Endothelial cell of umbilical vein (primary cell): ENCODE results near the gene SAPCD2. TPM values are rescaled to one million over a fixed set of nuclear protein-coding genes. Genes with fewer than 3 reads are reported as not detected.

Experiments
- BruUV-seq: library from RNA; stranded (reverse); fragments of 400-500 nt; replicated peaks from 2 replicates; lab custom pipeline; 2021; lab: Mats Ljungman, UMichigan
- CTCF ChIA-PET: fragments of 300-600, 350-600 bp; sonication (Branson Sonifier 250); formaldehyde crosslinking; loops from one replicate; lab custom pipeline; 2021; ENCODE audit warnings: antibody characterized with exemption, inconsistent platforms; lab: Charles Lee
- POLR2A ChIA-PET: fragments of 300-600, 350-600 bp; sonication (Branson Sonifier 250); formaldehyde crosslinking; loops from one replicate; lab custom pipeline; 2021; ENCODE audit warnings: antibody characterized with exemption, inconsistent platforms; lab: Charles Lee
- DNase-seq: peaks from one replicate; pipeline ENCODE4 v3.0.0-alpha.2; 2011; ENCODE audit warnings: low read depth, low spot score
- FAIRE-seq: peaks from 2 replicates; lab custom pipeline; 2011; peaks lifted over from hg19 to GRCh38; lab: Jason Lieb, UNC
- H2AFZ ChIP-seq: 2 replicates; pipeline ENCODE4 v1.6.0; 2012; ENCODE audit warnings: low read depth, low read length, control low read depth, inconsistent platforms
- H3K27ac ChIP-seq: 2 replicates; pipeline ENCODE4 v1.5.1; 2011; ENCODE audit warnings: low read depth, mild to moderate bottlenecking, control low read depth, low read length, moderate library complexity; ENCODE audit not compliant: insufficient read depth
- H3K27me3 ChIP-seq, 2 experiments: 2 replicates each; pipeline versions ENCODE4 v1.6.0 to v1.6.1; 2011; ENCODE audit warnings: low read length in 2 of 2, mixed read lengths in 1 of 2; ENCODE audit not compliant: control insufficient read depth in 2 of 2, insufficient read depth in 2 of 2
- H3K36me3 ChIP-seq, 2 experiments: 2 replicates in 1 of 2; 3 replicates in 1 of 2; pipeline ENCODE4 v1.5.1; 2011; ENCODE audit warnings: low read length in 2 of 2, mild to moderate bottlenecking in 1 of 2, moderate library complexity in 1 of 2; ENCODE audit not compliant: control insufficient read depth in 2 of 2, insufficient read depth in 2 of 2; ENCODE audit errors: extremely low read depth in 1 of 2
- H3K4me1 ChIP-seq: 3 replicates; pipeline ENCODE4 v1.5.1; 2011; ENCODE audit warnings: mild to moderate bottlenecking, low read length; ENCODE audit not compliant: control insufficient read depth, insufficient read depth; ENCODE audit errors: extremely low read depth
- H3K4me2 ChIP-seq: 2 replicates; pipeline ENCODE4 v1.6.1; 2011; ENCODE audit warnings: low read length, control low read depth, mixed read lengths; ENCODE audit not compliant: insufficient read depth
- H3K4me3 ChIP-seq, 3 experiments: fragments of 200-600 bp in 1 of 3; sonication (generic), shearing (Covaris generic) in 1 of 3; replicated peaks in 1 of 3; 2 replicates each; pipeline ENCODE4 v1.5.1; 2011 to 2016; ENCODE audit warnings: control low read depth in 3 of 3, low read length in 3 of 3, mild to moderate bottlenecking in 2 of 3, inconsistent platforms in 1 of 3, low read depth in 1 of 3, moderate library complexity in 1 of 3; ENCODE audit not compliant: insufficient read depth in 1 of 3
- H3K79me2 ChIP-seq: 2 replicates; pipeline ENCODE4 v1.6.0; 2012; ENCODE audit warnings: low read length, inconsistent platforms; ENCODE audit not compliant: control insufficient read depth, insufficient read depth
- H3K9ac ChIP-seq: replicated peaks from 2 replicates; pipeline ENCODE3; 2011; ENCODE audit warnings: low read length, control low read depth; ENCODE audit not compliant: insufficient read depth; ENCODE audit errors: extremely low read depth
- H3K9me1 ChIP-seq: replicated peaks from 3 replicates; pipeline ENCODE4 v1.6.0; 2011; ENCODE audit warnings: mild to moderate bottlenecking, low read length; ENCODE audit not compliant: control insufficient read depth, insufficient read depth; ENCODE audit errors: extremely low read depth
- H3K9me3 ChIP-seq: replicated peaks from 2 replicates; pipeline ENCODE4 v1.5.1; 2012; ENCODE audit warnings: low read length, inconsistent platforms; ENCODE audit not compliant: control insufficient read depth, insufficient read depth
- H4K20me1 ChIP-seq: replicated peaks from 2 replicates; pipeline ENCODE3; 2011; ENCODE audit warnings: mild to moderate bottlenecking, low read length; ENCODE audit not compliant: control insufficient read depth, insufficient read depth; ENCODE audit errors: extremely low read depth
- EZH2 ChIP-seq: IDR thresholded peaks from 2 replicates; pipeline ENCODE4 v1.6.1; 2012; ENCODE audit warnings: borderline replicate concordance, low read depth, mild to moderate bottlenecking, moderate library complexity, low read length, inconsistent platforms; ENCODE audit not compliant: severe bottlenecking
- FOS ChIP-seq: IDR thresholded peaks from 2 replicates; pipeline ENCODE4 v1.6.1; 2011; ENCODE audit warnings: mild to moderate bottlenecking, low read length, moderate library complexity, borderline replicate concordance; ENCODE audit not compliant: insufficient read depth
- GATA2 ChIP-seq: IDR thresholded peaks from 2 replicates; pipeline ENCODE4 v1.7.0; 2011; ENCODE audit warnings: low read depth, mild to moderate bottlenecking, moderate library complexity, mixed read lengths, low read length; ENCODE audit not compliant: insufficient read length, insufficient read depth
- JUN ChIP-seq: IDR thresholded peaks from 2 replicates; pipeline ENCODE4 v1.6.1; 2011; ENCODE audit warnings: borderline replicate concordance, low read depth; ENCODE audit not compliant: insufficient read length, insufficient read depth
- MYC ChIP-seq: IDR thresholded peaks from one replicate; pipeline ENCODE4 v1.6.1; 2011; ENCODE audit warnings: mild to moderate bottlenecking, low read depth, low read length
- POLR2A ChIP-seq: IDR thresholded peaks from 2 replicates; pipeline ENCODE4 v1.6.1; 2012; ENCODE audit warnings: low read depth, mild to moderate bottlenecking, control low read depth, low read length
- POLR2AphosphoS5 ChIP-seq: IDR thresholded peaks from 2 replicates; pipeline ENCODE4 v1.6.1; 2012; ENCODE audit warnings: low read depth, mild to moderate bottlenecking, control low read depth, low read length, moderate library complexity; ENCODE audit not compliant: insufficient read depth
- dilution Hi-C: fragments of 300-500 bp; cut with MboI; formaldehyde crosslinking; loops from one replicate; pipeline ENCODE4 v1.15.0; 2019; ENCODE audit warnings: low sequenced_read_pairs; ENCODE audit not compliant: extremely low pct_ligation_motif_present
- intact Hi-C: fragments of 100-400 bp; cut with micrococcal nuclease; formaldehyde crosslinking; loops from one replicate; pipeline ENCODE4 v1.10.0; 2022
- polyA plus RNA-seq, 4 experiments: library from polyadenylated mRNA; depleted of rRNA in 3 of 4; stranded (reverse) in 3 of 4; unstranded in 1 of 4; fragments of >200 nt; gene quantifications; 2 replicates each; pipeline versions ENCODE4 v1.2.1 to v1.2.3, GENCODE V29; 2011 to 2012; ENCODE audit warnings: missing spikeins in 1 of 4
- total RNA-seq: library from RNA; stranded (reverse); gene quantifications from 2 replicates; pipeline ENCODE4 v1.2.3, GENCODE V29; 2021
- TF ChIP-seq, protein P1 (sequence below), 2 donors: IDR thresholded peaks; 1 replicate in 1 of 2; 2 replicates in 1 of 2; pipeline ENCODE4 v1.5.1; 2011; ENCODE audit warnings: low read length in 2 of 2, mild to moderate bottlenecking in 2 of 2, moderate library complexity in 2 of 2, control low read depth in 1 of 2, inconsistent platforms in 1 of 2, low read depth in 1 of 2; ENCODE audit not compliant: insufficient read depth in 1 of 2; ENCODE audit errors: extremely low read depth in 1 of 2
- TF ChIP-seq, protein P2 (sequence below): IDR thresholded peaks from 2 replicates; pipeline ENCODE4 v1.6.1; 2011; ENCODE audit not compliant: insufficient read depth, insufficient read length

Gene SAPCD2
- total and polyA plus RNA-seq, 2 donors (not counting 3 experiments of a cell fraction or from before 2014, with no cell fraction given) = 11.5 to 27.8 TPM

DNA sequence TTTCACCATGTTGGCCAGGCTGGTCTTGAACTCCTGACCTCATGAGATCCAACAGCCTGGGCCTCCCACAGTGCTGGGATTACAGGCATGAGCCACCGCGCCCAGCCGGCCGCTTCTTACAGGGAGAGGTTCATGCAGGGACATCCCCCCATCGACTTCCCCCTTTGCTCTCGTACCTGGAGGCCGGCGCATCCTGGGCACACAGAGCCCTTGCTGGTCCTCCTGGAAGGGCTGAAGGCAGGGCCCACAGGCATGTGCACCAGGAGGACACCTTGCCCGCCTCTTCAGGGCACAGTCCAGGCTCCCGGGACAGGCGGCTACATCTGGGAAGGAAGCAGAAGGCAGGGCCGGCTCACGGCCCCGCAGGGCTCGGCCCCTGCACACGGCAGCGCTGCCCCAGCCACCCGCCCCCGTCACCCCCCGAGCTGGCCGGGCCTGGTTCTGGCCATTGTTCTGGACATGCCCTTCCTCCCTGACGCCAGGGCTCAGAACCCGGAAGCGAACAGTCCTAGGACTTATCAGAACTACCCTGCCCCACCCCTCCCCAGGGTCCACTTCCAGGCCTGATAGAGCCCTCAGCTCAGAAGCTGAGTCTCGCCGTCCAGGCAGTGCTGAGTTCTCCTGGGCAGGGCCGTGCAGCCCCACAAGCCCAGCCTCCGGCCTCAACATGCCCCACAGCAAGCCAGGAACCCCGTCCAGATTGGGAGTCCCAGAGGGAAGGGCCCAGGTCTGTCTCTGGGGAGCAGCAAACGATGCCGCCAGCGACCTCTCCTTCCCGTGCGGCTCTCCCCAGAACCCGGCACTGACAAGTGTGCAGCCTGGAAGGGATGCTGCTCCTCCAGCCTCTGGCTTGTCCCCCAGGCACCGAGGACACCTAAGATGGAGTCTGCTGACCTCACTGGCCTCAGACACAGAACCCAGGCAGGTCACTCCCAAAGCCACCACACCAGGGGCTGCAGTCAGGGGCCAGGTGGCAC is 27.3 kb downstream of the SAPCD2 start:
- no TSS peak for BruUV-seq
- Histone ChIP-seq H4K20me1 (no peaks in the 10 kb centered on the region), H3K36me3 (peaks cover 0 to 17% of the 10 kb centered on the region in 2 experiments), H3K27me3 (no peaks in the 10 kb centered on the region), H2AFZ (no peak overlapping the region), H3K4me2 (peak overlapping the region; percentile 24), H3K9me3 (no peaks in the 10 kb centered on the region), H3K9me1 (no peaks in the 10 kb centered on the region), H3K9ac (no peak overlapping the region), H3K4me1 (peaks cover 41% of the 10 kb centered on the region), H3K27ac (no peak overlapping the region), H3K79me2 (peaks cover 33% of the 10 kb centered on the region), H3K4me3 (no peak overlapping the region)
- FAIRE-seq = peak; percentile 46
- TF ChIP-seq EZH2 (no peak), GATA2 (no peak), MYC (no peak), JUN (no peak), POLR2A (no peak), FOS (no peak), POLR2AphosphoS5 (no peak)
- TF ChIP-seq, protein P1, sequence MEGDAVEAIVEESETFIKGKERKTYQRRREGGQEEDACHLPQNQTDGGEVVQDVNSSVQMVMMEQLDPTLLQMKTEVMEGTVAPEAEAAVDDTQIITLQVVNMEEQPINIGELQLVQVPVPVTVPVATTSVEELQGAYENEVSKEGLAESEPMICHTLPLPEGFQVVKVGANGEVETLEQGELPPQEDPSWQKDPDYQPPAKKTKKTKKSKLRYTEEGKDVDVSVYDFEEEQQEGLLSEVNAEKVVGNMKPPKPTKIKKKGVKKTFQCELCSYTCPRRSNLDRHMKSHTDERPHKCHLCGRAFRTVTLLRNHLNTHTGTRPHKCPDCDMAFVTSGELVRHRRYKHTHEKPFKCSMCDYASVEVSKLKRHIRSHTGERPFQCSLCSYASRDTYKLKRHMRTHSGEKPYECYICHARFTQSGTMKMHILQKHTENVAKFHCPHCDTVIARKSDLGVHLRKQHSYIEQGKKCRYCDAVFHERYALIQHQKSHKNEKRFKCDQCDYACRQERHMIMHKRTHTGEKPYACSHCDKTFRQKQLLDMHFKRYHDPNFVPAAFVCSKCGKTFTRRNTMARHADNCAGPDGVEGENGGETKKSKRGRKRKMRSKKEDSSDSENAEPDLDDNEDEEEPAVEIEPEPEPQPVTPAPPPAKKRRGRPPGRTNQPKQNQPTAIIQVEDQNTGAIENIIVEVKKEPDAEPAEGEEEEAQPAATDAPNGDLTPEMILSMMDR (IDR thresholded peaks at IDR 0.05; ENCODE audit: extremely low read depth in 1 of 2, insufficient read depth in 1 of 2, low read depth in 1 of 2, low read length in 2 of 2) = no peak
- TF ChIP-seq, protein P2, sequence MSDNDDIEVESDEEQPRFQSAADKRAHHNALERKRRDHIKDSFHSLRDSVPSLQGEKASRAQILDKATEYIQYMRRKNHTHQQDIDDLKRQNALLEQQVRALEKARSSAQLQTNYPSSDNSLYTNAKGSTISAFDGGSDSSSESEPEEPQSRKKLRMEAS = no peak
- ChIA-PET CTCF (interaction anchor here (4.9 to 5.2 kb wide), 2 partner anchors 7 to 14 kb away, joined by 27 to 58 read pairs; no protein-coding TSS in a partner anchor), POLR2A (interaction anchor here (0.7 kb wide), 1 partner anchor 253 kb away, joined by 3 read pairs; no protein-coding TSS in a partner anchor)
- intact Hi-C loops (no loop called here), dilution Hi-C loops (no loop called here)
- no peak for DNase-seq
